D721Med (cell line): ENCODE data around the gene RNF148.
"Not testable (repeated sequence)": the region's sequence is repeated elsewhere in the genome, so short reads cannot be mapped to it uniquely, and the experiment has no call there.

Source experiments
- DNase-seq: peaks from one replicate; pipeline ENCODE4 v3.0.0; 2011; ENCODE audit warnings: low spot score; ENCODE audit not compliant: insufficient read length
- FAIRE-seq: peaks from 2 replicates; lab custom pipeline; 2011; peaks lifted over from hg19 to GRCh38; lab: Jason Lieb, UNC
- CTCF ChIP-seq: IDR thresholded peaks from 2 replicates; pipeline ENCODE4 v1.5.1; 2012; ENCODE audit warnings: mild to moderate bottlenecking, control low read depth; ENCODE audit not compliant: insufficient read depth; ENCODE audit errors: missing control alignments

The RNF148 gene

GRCh38 chr7:122691569-122692235 lies 11.0 kb downstream of the RNF148 start:
- FAIRE-seq: no peak
- TF ChIP-seq CTCF: no peak
- no peak for DNase-seq

- peak; percentile 1 for TF ChIP-seq CTCF
- no peak for FAIRE-seq
- no peak for DNase-seq
Observed at GRCh38 chr7:122689346-122690109, 13.2 kb downstream of the RNF148 start.

- no peak for DNase-seq
- TF ChIP-seq CTCF: no peak
- no peak for FAIRE-seq
Observed at GRCh38 chr7:122688400-122688998, 14.2 kb downstream of the RNF148 start.

GRCh38 chr7:122686360-122686878 lies 16.3 kb downstream of the RNF148 start:
- no peak for FAIRE-seq
- DNase-seq: no peak
- TF ChIP-seq CTCF: no peak

GRCh38 chr7:122684504-122684903 lies 18.2 kb downstream of the RNF148 start:
- FAIRE-seq (no peak), DNase-seq (no peak)
- no peak for TF ChIP-seq CTCF

GRCh38 chr7:122682815-122683550 lies 19.7 kb downstream of the RNF148 start:
- no peak for FAIRE-seq
- DNase-seq: no peak
- no peak for TF ChIP-seq CTCF

- FAIRE-seq: not testable (repeated sequence)
Observed at GRCh38 chr7:122681186-122681585, 21.5 kb downstream of the RNF148 start.

More at GRCh38 chr7:122681186-122681585, 21.5 kb downstream of the RNF148 start:
- not testable (repeated sequence) for DNase-seq
